ENCODE measurements around the gene IPO13. TPM values are rescaled to one million over a fixed set of nuclear protein-coding genes. Genes with fewer than 3 reads are reported as not detected.

IPO13 gene
- total RNA-seq, 2 experiments from 2014 or later = 13.3 TPM

GRCh38 chr1:44012941-44013609 is 66.3 kb downstream of the IPO13 start:
- Mint-ChIP-seq H3K27ac (no peak overlapping the region), H3K9me3 (no peaks in the 10 kb centered on the region), H3K27me3 (no peaks in the 10 kb centered on the region), H3K36me3 (peaks cover 2% of the 10 kb centered on the region), H3K4me3 (no peak overlapping the region), H3K4me1 (ENCODE audit: low read depth) (no peaks in the 10 kb centered on the region)
- ChIA-PET CTCF (interaction anchor here (2.3 to 2.6 kb wide), 2 partner anchors 8 to 24 kb away, joined by 12 to 18 read pairs; no protein-coding TSS in a partner anchor), POLR2A (no interaction called here)
- intact Hi-C loops (cut with micrococcal nuclease) = no loop called here
- no peak for DNase-seq

- H3K9me3 Mint-ChIP-seq = no peaks in the 10 kb centered on the region
- no peak for DNase-seq
- ChIA-PET CTCF (interaction anchor here (1.4 to 2.6 kb wide), 2 partner anchors 9 to 23 kb away, joined by 7 to 18 read pairs; no protein-coding TSS in a partner anchor), POLR2A (no interaction called here)
- no peaks in the 10 kb centered on the region for H3K27me3 Mint-ChIP-seq
- H3K4me3 Mint-ChIP-seq = no peak overlapping the region
- no peaks in the 10 kb centered on the region for H3K4me1 Mint-ChIP-seq (ENCODE audit: low read depth)
- H3K27ac Mint-ChIP-seq = no peak overlapping the region
- intact Hi-C loops (cut with micrococcal nuclease) = no loop called here
- H3K36me3 Mint-ChIP-seq = no peaks in the 10 kb centered on the region
These were observed 67.2 kb downstream of the IPO13 start for GRCh38 chr1:44013949-44014348.

GRCh38 chr1:44014365-44015104 is 67.8 kb downstream of the IPO13 start:
- ChIA-PET POLR2A (no interaction called here), CTCF (interaction anchor here (1.0 to 2.6 kb wide), 3 partner anchors 9 to 34 kb away, joined by 3 to 18 read pairs (median 7); no protein-coding TSS in a partner anchor)
- no peaks in the 10 kb centered on the region for H3K9me3 Mint-ChIP-seq
- H3K4me1 Mint-ChIP-seq (ENCODE audit: low read depth) = no peaks in the 10 kb centered on the region
- intact Hi-C loops (cut with micrococcal nuclease) = no loop called here
- DNase-seq = no peak
- no peaks in the 10 kb centered on the region for H3K27me3 Mint-ChIP-seq
- H3K27ac Mint-ChIP-seq = no peak overlapping the region
- no peak overlapping the region for H3K4me3 Mint-ChIP-seq
- H3K36me3 Mint-ChIP-seq = no peaks in the 10 kb centered on the region

GRCh38 chr1:44015206-44015605 is 68.5 kb downstream of the IPO13 start:
- intact Hi-C loops (cut with micrococcal nuclease) = no loop called here
- Mint-ChIP-seq H3K4me3 (no peak overlapping the region), H3K27me3 (no peaks in the 10 kb centered on the region), H3K4me1 (ENCODE audit: low read depth) (no peaks in the 10 kb centered on the region), H3K36me3 (no peaks in the 10 kb centered on the region), H3K27ac (no peak overlapping the region), H3K9me3 (no peaks in the 10 kb centered on the region)
- ChIA-PET CTCF (interaction anchor here (1.0 to 2.6 kb wide), 3 partner anchors 10 to 33 kb away, joined by 3 to 18 read pairs (median 7); no protein-coding TSS in a partner anchor), POLR2A (no interaction called here)
- DNase-seq = no peak

GRCh38 chr1:44016041-44016889 is 69.5 kb downstream of the IPO13 start:
- H3K4me1 Mint-ChIP-seq (ENCODE audit: low read depth) = no peaks in the 10 kb centered on the region
- no peak overlapping the region for H3K4me3 Mint-ChIP-seq
- no peaks in the 10 kb centered on the region for H3K36me3 Mint-ChIP-seq
- CTCF ChIA-PET = interaction anchor here (0.9 to 1.5 kb wide), 3 partner anchors 11 to 32 kb away, joined by 3 to 4 read pairs (median 3); no protein-coding TSS in a partner anchor
- no peaks in the 10 kb centered on the region for H3K27me3 Mint-ChIP-seq
- intact Hi-C loops (cut with micrococcal nuclease) = no loop called here
- DNase-seq = no peak
- H3K9me3 Mint-ChIP-seq = no peaks in the 10 kb centered on the region
- POLR2A ChIA-PET = no interaction called here
- no peak overlapping the region for H3K27ac Mint-ChIP-seq

- H3K27me3 Mint-ChIP-seq = no peaks in the 10 kb centered on the region
- POLR2A ChIA-PET = no interaction called here
- peaks cover 2% of the 10 kb centered on the region for H3K36me3 Mint-ChIP-seq
- intact Hi-C loops (cut with micrococcal nuclease) = no loop called here
- no peak overlapping the region for H3K27ac Mint-ChIP-seq
- H3K4me1 Mint-ChIP-seq (ENCODE audit: low read depth) = no peaks in the 10 kb centered on the region
- CTCF ChIA-PET = interaction anchor here (0.9 to 1.5 kb wide), 3 partner anchors 12 to 31 kb away, joined by 3 to 4 read pairs (median 3); no protein-coding TSS in a partner anchor
- no peaks in the 10 kb centered on the region for H3K9me3 Mint-ChIP-seq
- H3K4me3 Mint-ChIP-seq = no peak overlapping the region
- DNase-seq = no peak
These were observed 70.2 kb downstream of the IPO13 start for GRCh38 chr1:44016890-44017400.

Other genes with a start within 250 kb of the IPO13 start
- 10 to 100 TPM; 14.7 to 16.0 TPM for gene ST3GAL3, start 239.4 kb upstream of the IPO13 start, total RNA-seq
- gene ARTN, start 13.1 kb upstream of the IPO13 start, total RNA-seq = not detected
- gene DPH2, start 23.1 kb downstream of the IPO13 start, total RNA-seq = 10 to 100 TPM; 24.8 to 26.9 TPM
- 10 to 100 TPM; 84.8 to 85.1 TPM for gene ATP6V0B, start 28.0 kb downstream of the IPO13 start, total RNA-seq
- gene B4GALT2, start 32.3 kb downstream of the IPO13 start, total RNA-seq = 10 to 100 TPM; 26.1 TPM
- 1 to 10 TPM; 2.7 to 2.8 TPM for gene CCDC24, start 44.6 kb downstream of the IPO13 start, total RNA-seq
- 1 to 10 TPM; 7.4 to 7.9 TPM for gene SLC6A9, start 84.5 kb downstream of the IPO13 start, total RNA-seq
- gene KLF17, start 171.9 kb downstream of the IPO13 start, total RNA-seq = not detected
- gene KLF18, start 194.7 kb downstream of the IPO13 start, total RNA-seq = not detected

All from activated CD4-positive, alpha-beta memory T cell treated with anti-CD3 and anti-CD28 coated beads for 36 hours (primary cell).